Measurements from ENCODE around the gene KLK4. TPM values are rescaled to one million over a fixed set of nuclear protein-coding genes. Genes with fewer than 3 reads are reported as not detected.

The KLK4 gene
- total and polyA plus RNA-seq, 4 donors, result not detected

- H3K36me3 ChIP-seq (ENCODE audit: control insufficient read depth in 4 of 4, insufficient read depth in 3 of 4, low read depth in 1 of 4, low read length in 3 of 4), result no peaks in the 10 kb centered on the region
- TF ChIP-seq GABPA (IDR thresholded peaks at IDR 0.05 in 1 of 2, conservative IDR thresholded peaks at IDR 0.05 in 1 of 2) (no peak), CTCF (IDR thresholded peaks at IDR 0.05; ENCODE audit: low read depth, low read length, missing input control) (no peak), HNF4A (conservative IDR thresholded peaks at IDR 0.05) (no peak), HNF4G (IDR thresholded peaks at IDR 0.05) (no peak), REST (IDR thresholded peaks at IDR 0.05) (no peak), RAD21 (IDR thresholded peaks at IDR 0.05) (no peak), FOXA1 (IDR thresholded peaks at IDR 0.05) (no peak), JUND (IDR thresholded peaks at IDR 0.05) (no peak), MAX (IDR thresholded peaks at IDR 0.05) (no peak), RXRA (IDR thresholded peaks at IDR 0.05) (no peak), ATF3 (IDR thresholded peaks at IDR 0.05) (no peak), FOXA2 (IDR thresholded peaks at IDR 0.05) (no peak), EGR1 (IDR thresholded peaks at IDR 0.05; ENCODE audit: low read depth in 2 of 2) (no peak), YY1 (IDR thresholded peaks at IDR 0.05) (no peak), NR2F2 (IDR thresholded peaks at IDR 0.05) (no peak), ZBTB33 (IDR thresholded peaks at IDR 0.05) (no peak)
- no peak for DNase-seq (ENCODE audit: low spot score)
- no peaks in the 10 kb centered on the region for H3K4me1 ChIP-seq (ENCODE audit: control insufficient read depth in 4 of 4, insufficient read depth in 4 of 4, low read length in 3 of 4)
- WGBS, result 8% methylated on average over 29 of the region's 29 CpGs
- H3K27ac ChIP-seq (ENCODE audit: low read depth in 1 of 2, low read length in 2 of 2), result no peak overlapping the region
- peaks cover 2 to 10% (median 5%) of the 10 kb centered on the region in 4 donors for H3K27me3 ChIP-seq (ENCODE audit: control insufficient read depth in 4 of 4, insufficient read depth in 4 of 4, low read length in 3 of 4)
- no peak overlapping the region for H3K9ac ChIP-seq (ENCODE audit: low read depth in 1 of 2, low read length in 2 of 2)
- H3K4me3 ChIP-seq (ENCODE audit: low read depth in 1 of 3, low read length in 3 of 3), result no peak overlapping the region
- H3K9me3 ChIP-seq (ENCODE audit: control insufficient read depth in 4 of 4, low read length in 3 of 4), result no peaks in the 10 kb centered on the region
Measured at GRCh38 chr19:50912727-50913716, 1.8 kb upstream of the KLK4 start.
